HepG2 (cell line): ENCODE measurements around the gene EIF1. TPM values are rescaled to one million over a fixed set of nuclear protein-coding genes. Genes with fewer than 3 reads are reported as not detected.

Source experiments
- ASH2L ChIP-seq: fragments of 300-600, 200-600 bp; sonication (generic); IDR thresholded peaks from 2 replicates; pipeline ENCODE4 v1.7.0; 2017; ENCODE audit warnings: low read depth, mild to moderate bottlenecking, moderate library complexity, mixed read lengths, low read length; ENCODE audit not compliant: insufficient read length
- CBFB ChIP-seq: sonication (generic); formaldehyde crosslinking; IDR thresholded peaks from 2 replicates; pipeline ENCODE4 v1.4.0; 2020; ENCODE audit warnings: missing genetic modification reagents
- FOSL2 ChIP-seq: sonication (generic); formaldehyde crosslinking; IDR thresholded peaks from 2 replicates; pipeline ENCODE4 v1.4.0; 2020; ENCODE audit warnings: missing genetic modification reagents
- HNRNPH1 ChIP-seq: fragments of 200-400 bp; formaldehyde crosslinking; optimal IDR thresholded peaks from 2 replicates; pipeline ENCODE3; 2017; ENCODE audit warnings: mild to moderate bottlenecking, low read depth, low read length
- HNRNPL ChIP-seq: fragments of 200-400 bp; formaldehyde crosslinking; IDR thresholded peaks from 2 replicates; pipeline ENCODE4 v1.6.1; 2017; ENCODE audit warnings: mild to moderate bottlenecking, low read depth, low read length
- NCOA5 ChIP-seq: sonication (generic); formaldehyde crosslinking; IDR thresholded peaks from 2 replicates; pipeline ENCODE4 v1.4.0; 2020; ENCODE audit warnings: missing genetic modification reagents
- RELA ChIP-seq: sonication (generic); formaldehyde crosslinking; IDR thresholded peaks from 2 replicates; pipeline ENCODE4 v1.4.0; 2020; ENCODE audit warnings: missing genetic modification reagents
- REPIN1 ChIP-seq: sonication (generic); formaldehyde crosslinking; IDR thresholded peaks from 2 replicates; pipeline ENCODE4 v1.8.0; 2022; ENCODE audit warnings: missing genetic modification reagents, low read depth, mild to moderate bottlenecking, borderline replicate concordance
- THAP9 ChIP-seq: sonication (generic); formaldehyde crosslinking; IDR thresholded peaks from 2 replicates; pipeline ENCODE4; 2020; ENCODE audit warnings: missing genetic modification reagents, mild to moderate bottlenecking, borderline replicate concordance
- ZFP62 ChIP-seq: sonication (generic); formaldehyde crosslinking; IDR thresholded peaks from 2 replicates; pipeline ENCODE4 v1.4.0; 2020; ENCODE audit warnings: missing genetic modification reagents
- ZNF431 ChIP-seq: sonication (generic); formaldehyde crosslinking; IDR thresholded peaks from 2 replicates; pipeline ENCODE4 v1.9.0; 2022; ENCODE audit warnings: missing genetic modification reagents, low read depth, mild to moderate bottlenecking, borderline replicate concordance
- ZNF7 ChIP-seq: IDR thresholded peaks from 2 replicates; pipeline ENCODE4 v1.6.1; 2016; ENCODE audit warnings: missing biosample characterization, missing genetic modification reagents
- ZNF749 ChIP-seq: sonication (generic); formaldehyde crosslinking; IDR thresholded peaks from 2 replicates; pipeline ENCODE4 v1.8.0; 2022; ENCODE audit warnings: mild to moderate bottlenecking, missing genetic modification reagents, moderate library complexity, borderline replicate concordance
- ZNF792 ChIP-seq: IDR thresholded peaks from 2 replicates; pipeline ENCODE4 v1.6.1; 2016
- polyA plus RNA-seq, 8 experiments: library from polyadenylated mRNA; depleted of rRNA in 3 of 8; stranded (reverse) in 7 of 8; unstranded in 1 of 8; fragments of >200 nt; fragmentation: Illumina TruSeq in 4 of 8; extraction: Trizol in 4 of 8; gene quantifications; 2 replicates each; pipeline versions ENCODE4 v1.2.1 to v1.2.3, GENCODE V29; 2011 to 2016; ENCODE audit warnings: low read depth in 4 of 8, missing spikeins in 1 of 8, mixed read lengths in 1 of 8; ENCODE audit not compliant: insufficient read depth in 1 of 8
- total RNA-seq, 5 experiments: library from RNA; depleted of rRNA; stranded (reverse); fragments of >200 nt; fragmentation: Illumina TruSeq; extraction: Trizol; gene quantifications; 2 replicates each; pipeline ENCODE4 v1.2.3, GENCODE V29; 2016; ENCODE audit warnings: low read depth in 1 of 5
- TF ChIP-seq, protein P1 (sequence below): sonication (generic); formaldehyde crosslinking; IDR thresholded peaks from 2 replicates; pipeline ENCODE4 v1.8.0; 2022; ENCODE audit warnings: low read depth, missing genetic modification reagents
- TF ChIP-seq, protein P2 (sequence below): sonication (generic); formaldehyde crosslinking; IDR thresholded peaks from 2 replicates; pipeline ENCODE4 v1.4.0; 2020; ENCODE audit warnings: mild to moderate bottlenecking, missing genetic modification reagents
- TF ChIP-seq, protein P3 (sequence below): sonication (generic); formaldehyde crosslinking; IDR thresholded peaks from 2 replicates; pipeline ENCODE4 v1.8.0; 2022; ENCODE audit warnings: missing genetic modification reagents, mild to moderate bottlenecking, inconsistent platforms, borderline replicate concordance
- TF ChIP-seq, protein P4 (sequence below): sonication (generic); formaldehyde crosslinking; IDR thresholded peaks from 2 replicates; pipeline ENCODE4 v1.4.0; 2020; ENCODE audit warnings: missing genetic modification reagents

Gene EIF1
- total and polyA plus RNA-seq, 2 of the 13 experiments (the other 11 are each of a cell fraction or from before 2014, with no cell fraction given), result 147 to 517 TPM

DNA sequence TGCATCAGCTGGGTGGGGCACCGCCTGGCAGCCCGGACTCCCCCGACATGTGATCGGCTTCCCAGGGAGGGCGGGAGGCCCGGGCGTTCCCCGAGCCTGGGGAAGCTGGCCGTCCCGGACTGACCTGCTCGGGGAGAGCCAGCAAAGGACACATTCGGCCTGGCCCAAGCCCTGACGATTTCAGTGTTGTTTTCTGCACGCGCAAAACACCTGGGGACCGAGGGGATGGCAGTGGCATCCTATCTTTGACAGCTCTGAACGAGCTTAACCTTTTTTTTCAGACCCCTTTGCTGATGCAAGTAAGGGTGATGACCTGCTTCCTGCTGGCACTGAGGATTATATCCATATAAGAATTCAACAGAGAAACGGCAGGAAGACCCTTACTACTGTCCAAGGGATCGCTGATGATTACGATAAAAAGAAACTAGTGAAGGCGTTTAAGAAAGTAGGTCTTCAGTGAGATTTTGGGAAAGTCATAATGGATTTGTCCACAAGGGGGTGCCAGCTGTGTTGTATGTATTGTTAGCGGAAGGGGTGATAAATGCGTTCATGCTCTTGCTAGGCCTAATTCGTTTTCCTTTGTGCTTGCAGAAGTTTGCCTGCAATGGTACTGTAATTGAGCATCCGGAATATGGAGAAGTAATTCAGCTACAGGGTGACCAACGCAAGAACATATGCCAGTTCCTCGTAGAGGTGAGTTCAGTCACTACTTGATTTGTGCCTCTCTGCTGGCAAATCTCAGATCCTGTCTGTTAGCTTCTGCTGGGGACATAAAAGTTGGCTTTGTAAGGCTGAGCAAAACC, 1.0 kb downstream of the EIF1 start (continued):
- TF ChIP-seq, protein P1, sequence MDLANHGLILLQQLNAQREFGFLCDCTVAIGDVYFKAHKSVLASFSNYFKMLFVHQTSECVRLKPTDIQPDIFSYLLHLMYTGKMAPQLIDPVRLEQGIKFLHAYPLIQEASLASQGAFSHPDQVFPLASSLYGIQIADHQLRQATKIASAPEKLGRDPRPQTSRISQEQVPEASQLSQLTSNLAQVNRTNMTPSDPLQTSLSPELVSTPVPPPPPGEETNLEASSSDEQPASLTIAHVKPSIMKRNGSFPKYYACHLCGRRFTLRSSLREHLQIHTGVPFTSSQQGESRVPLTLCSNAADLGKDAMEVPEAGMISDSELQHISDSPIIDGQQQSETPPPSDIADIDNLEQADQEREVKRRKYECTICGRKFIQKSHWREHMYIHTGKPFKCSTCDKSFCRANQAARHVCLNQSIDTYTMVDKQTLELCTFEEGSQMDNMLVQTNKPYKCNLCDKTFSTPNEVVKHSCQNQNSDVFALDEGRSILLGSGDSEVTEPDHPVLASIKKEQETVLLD (CRISPR knock-in tag), result 0 out of 2 replicates have a peak, but pooled peaks have one; percentile 18
- TF ChIP-seq ASH2L (peak; percentile 90), ZNF749 (CRISPR knock-in tag) (0 out of 2 replicates have a peak, but pooled peaks have one; percentile 11), FOSL2 (peak; percentile 5; the same call in 1 of the 2 replicates), REPIN1 (0 out of 2 replicates have a peak, but pooled peaks have one; percentile 10), ZFP62 (CRISPR knock-in tag) (no peak), NCOA5 (CRISPR knock-in tag) (no peak), THAP9 (CRISPR knock-in tag) (no peak; the same call in 1 of the 2 replicates), CBFB (CRISPR knock-in tag) (0 out of 2 replicates have a peak, but pooled peaks have one; percentile 18), HNRNPH1 (no peak), ZNF7 (no peak), ZNF431 (CRISPR knock-in tag) (peak; percentile 83; the same call in 1 of the 2 replicates), RELA (CRISPR knock-in tag) (0 out of 2 replicates have a peak, but pooled peaks have one; percentile 46), ZNF792 (CRISPR knock-in tag) (peak; percentile 7; the same call in 1 of the 2 replicates), HNRNPL (peak; percentile 28; the same call in 1 of the 2 replicates)
- TF ChIP-seq, protein P2, sequence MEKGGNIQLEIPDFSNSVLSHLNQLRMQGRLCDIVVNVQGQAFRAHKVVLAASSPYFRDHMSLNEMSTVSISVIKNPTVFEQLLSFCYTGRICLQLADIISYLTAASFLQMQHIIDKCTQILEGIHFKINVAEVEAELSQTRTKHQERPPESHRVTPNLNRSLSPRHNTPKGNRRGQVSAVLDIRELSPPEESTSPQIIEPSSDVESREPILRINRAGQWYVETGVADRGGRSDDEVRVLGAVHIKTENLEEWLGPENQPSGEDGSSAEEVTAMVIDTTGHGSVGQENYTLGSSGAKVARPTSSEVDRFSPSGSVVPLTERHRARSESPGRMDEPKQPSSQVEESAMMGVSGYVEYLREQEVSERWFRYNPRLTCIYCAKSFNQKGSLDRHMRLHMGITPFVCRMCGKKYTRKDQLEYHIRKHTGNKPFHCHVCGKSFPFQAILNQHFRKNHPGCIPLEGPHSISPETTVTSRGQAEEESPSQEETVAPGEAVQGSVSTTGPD (CRISPR knock-in tag), result no peak
- TF ChIP-seq, protein P3, sequence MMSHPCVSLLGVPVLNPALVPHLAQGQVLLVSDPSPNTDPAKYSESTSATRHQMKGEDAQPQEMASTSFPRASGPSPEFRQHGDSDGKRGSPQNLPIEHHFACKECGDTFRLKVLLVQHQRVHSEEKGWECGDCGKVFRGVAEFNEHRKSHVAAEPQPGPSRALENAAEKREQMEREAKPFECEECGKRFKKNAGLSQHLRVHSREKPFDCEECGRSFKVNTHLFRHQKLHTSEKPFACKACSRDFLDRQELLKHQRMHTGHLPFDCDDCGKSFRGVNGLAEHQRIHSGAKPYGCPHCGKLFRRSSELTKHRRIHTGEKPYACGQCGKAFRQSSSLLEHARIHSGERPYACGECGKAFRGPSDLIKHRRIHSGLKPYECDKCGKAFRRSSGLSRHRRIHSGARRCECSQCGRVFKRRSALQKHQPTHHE, result peak; percentile 21; the same call in 1 of the 2 replicates
- TF ChIP-seq, protein P4, sequence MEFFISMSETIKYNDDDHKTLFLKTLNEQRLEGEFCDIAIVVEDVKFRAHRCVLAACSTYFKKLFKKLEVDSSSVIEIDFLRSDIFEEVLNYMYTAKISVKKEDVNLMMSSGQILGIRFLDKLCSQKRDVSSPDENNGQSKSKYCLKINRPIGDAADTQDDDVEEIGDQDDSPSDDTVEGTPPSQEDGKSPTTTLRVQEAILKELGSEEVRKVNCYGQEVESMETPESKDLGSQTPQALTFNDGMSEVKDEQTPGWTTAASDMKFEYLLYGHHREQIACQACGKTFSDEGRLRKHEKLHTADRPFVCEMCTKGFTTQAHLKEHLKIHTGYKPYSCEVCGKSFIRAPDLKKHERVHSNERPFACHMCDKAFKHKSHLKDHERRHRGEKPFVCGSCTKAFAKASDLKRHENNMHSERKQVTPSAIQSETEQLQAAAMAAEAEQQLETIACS (CRISPR knock-in tag), result no peak
